ENCODE results near the gene MCRS1.
A peak's percentile ranks its signal among the peaks of the same experiment; 100 is the strongest.

The MCRS1 gene

DNA sequence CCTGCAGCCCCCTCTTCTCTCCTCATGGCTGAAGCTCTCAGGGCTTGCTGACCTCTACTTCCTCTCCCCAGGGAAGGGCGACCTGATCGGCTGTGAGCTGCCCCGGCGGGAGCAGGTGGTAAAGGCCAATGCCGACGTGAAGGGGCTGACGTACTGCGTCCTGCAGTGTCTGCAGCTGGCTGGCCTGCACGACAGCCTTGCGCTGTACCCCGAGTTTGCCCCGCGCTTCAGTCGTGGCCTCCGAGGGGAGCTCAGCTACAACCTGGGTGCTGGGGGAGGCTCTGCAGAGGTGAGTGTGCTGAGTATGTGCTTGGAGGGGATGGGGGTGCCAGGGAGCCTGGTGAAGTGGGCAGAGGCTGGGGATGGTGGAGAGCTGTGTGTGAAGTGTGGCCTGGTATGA is 13.7 kb downstream of the MCRS1 start:
- TF ChIP-seq, protein P1, sequence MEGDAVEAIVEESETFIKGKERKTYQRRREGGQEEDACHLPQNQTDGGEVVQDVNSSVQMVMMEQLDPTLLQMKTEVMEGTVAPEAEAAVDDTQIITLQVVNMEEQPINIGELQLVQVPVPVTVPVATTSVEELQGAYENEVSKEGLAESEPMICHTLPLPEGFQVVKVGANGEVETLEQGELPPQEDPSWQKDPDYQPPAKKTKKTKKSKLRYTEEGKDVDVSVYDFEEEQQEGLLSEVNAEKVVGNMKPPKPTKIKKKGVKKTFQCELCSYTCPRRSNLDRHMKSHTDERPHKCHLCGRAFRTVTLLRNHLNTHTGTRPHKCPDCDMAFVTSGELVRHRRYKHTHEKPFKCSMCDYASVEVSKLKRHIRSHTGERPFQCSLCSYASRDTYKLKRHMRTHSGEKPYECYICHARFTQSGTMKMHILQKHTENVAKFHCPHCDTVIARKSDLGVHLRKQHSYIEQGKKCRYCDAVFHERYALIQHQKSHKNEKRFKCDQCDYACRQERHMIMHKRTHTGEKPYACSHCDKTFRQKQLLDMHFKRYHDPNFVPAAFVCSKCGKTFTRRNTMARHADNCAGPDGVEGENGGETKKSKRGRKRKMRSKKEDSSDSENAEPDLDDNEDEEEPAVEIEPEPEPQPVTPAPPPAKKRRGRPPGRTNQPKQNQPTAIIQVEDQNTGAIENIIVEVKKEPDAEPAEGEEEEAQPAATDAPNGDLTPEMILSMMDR (IDR thresholded peaks at IDR 0.05; ENCODE audit: low read length, missing control alignments) = no peak
- no peak overlapping the region for H3K4me3 ChIP-seq (replicated peaks; ENCODE audit: low read depth, low read length)
- DNase-seq (ENCODE audit: low read depth) = no peak

DNA sequence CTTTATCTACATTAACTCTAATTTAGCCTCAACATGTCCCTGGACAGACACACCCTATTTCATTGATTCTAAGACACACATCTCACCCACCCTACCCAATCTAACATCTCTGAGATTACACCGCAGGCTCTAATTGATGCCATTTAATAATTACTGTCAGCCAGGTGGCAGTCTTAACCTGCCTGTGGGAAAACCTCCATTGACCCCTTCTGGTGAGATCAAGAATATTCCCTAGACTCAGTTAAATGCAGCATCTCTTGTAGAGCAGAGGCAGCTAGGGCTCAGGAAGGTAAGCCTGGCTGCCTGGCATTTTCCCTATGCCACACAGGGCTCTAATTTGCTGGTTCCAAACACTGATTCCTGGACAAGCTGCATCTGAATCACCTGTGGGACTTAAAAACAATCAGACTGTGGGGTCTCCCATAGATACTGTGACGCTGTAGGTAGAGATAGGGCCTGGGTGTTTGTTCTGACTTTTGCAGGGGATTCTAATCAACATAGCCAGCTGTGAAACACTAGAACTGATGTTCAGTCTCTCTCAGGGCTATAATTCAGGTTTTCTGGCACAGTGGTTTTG is 14.3 kb downstream of the MCRS1 start:
- TF ChIP-seq, protein P1 (IDR thresholded peaks at IDR 0.05; ENCODE audit: low read length, missing control alignments) = peak; percentile 45
- DNase-seq (ENCODE audit: low read depth) = peak; percentile 22
- no peak overlapping the region for H3K4me3 ChIP-seq (replicated peaks; ENCODE audit: low read depth, low read length)

DNA sequence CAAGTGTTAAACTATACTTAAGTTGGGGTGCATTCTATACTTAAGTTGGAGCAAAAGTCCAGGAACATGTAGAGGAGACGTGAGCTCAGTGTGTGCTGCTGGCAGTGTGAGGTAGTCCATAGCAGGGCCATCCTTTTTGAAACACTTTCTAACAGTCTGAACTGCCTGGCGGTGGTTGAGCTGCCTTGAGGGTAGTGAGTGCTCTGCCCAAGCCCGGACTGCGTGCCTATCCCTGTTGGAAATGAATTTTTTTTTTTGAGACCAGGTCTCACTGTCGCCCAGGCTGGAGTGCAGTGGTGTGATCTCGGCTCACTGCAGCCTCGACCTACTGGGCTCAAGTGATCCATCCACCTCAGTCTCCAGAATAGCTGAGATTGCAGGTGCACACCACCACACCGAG is 15.0 kb downstream of the MCRS1 start:
- no peak for DNase-seq (ENCODE audit: low read depth)
- no peak overlapping the region for H3K4me3 ChIP-seq (replicated peaks; ENCODE audit: low read depth, low read length)
- TF ChIP-seq, protein P1 (IDR thresholded peaks at IDR 0.05; ENCODE audit: low read length, missing control alignments) = no peak

DNA sequence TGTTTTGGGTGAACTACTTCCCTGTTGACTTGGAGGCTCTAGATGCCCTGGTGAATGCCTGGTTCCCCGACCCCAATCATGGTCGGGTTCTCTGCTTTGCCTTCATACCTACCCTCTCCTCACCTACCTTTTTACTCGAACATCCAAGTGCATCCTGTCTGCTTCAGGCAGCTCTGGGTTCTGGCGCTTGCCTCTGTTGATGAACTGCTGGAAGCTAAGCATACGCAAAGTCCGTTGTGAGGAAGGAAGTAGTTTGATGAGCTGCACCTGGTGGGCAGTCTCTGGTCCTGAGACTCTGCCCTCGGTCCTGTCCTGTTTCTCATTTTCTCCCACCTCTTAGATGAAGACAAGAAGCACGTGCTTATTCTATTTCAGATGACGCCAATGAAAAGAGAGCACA is 15.5 kb downstream of the MCRS1 start:
- no peak overlapping the region for H3K4me3 ChIP-seq (replicated peaks; ENCODE audit: low read depth, low read length)
- TF ChIP-seq, protein P1 (IDR thresholded peaks at IDR 0.05; ENCODE audit: low read length, missing control alignments) = no peak
- DNase-seq (ENCODE audit: low read depth) = no peak

DNA sequence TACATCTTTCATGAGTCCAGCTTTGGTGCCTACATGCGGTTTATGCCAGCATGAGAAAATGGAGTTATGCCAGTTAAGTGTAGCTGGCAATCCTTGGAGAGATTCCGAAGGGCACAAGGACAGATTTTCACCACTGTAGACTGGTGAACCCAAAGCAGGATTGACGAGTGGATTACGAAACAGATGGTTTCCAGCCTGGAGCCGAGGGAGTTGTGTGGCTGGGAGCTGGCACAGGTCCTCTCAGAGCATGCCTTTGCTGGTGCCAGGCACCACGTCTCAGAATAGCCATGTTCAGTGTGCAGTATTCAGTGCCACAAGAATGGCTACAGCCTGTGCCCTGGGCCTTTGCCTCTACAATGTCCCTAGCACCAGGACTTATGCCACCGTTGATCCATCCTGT is 15.9 kb downstream of the MCRS1 start:
- DNase-seq (ENCODE audit: low read depth) = peak; percentile 22
- no peak overlapping the region for H3K4me3 ChIP-seq (replicated peaks; ENCODE audit: low read depth, low read length)
- TF ChIP-seq, protein P1 (IDR thresholded peaks at IDR 0.05; ENCODE audit: low read length, missing control alignments) = no peak

DNA sequence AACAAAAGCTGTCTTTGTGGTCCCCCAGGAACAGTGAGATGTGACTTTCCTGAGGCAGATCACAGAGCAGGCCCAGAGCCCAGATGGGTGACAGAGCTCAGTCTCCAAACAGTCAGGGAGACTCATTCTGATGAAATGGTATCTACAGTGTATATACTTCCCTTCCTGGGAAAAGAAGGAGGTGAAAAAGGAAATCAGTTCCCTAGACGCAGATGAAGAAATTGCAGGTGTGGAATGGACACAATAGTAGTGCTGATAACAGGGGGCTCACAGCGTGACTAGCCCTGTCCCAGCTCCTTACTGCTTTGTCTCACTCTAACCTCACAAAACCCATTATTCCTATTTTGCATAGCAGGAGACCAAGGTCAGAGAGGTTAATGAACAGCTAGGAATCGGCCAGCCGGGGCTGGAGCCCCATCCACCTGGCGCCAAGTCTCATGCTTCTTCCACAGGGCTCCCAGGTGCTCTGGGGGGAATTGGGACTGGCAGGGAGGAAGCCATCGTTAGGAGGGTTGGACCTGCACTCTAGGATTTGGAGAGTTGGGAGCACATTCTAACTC is 17.2 kb downstream of the MCRS1 start:
- DNase-seq (ENCODE audit: low read depth) = no peak
- TF ChIP-seq, protein P1 (IDR thresholded peaks at IDR 0.05; ENCODE audit: low read length, missing control alignments) = no peak
- no peak overlapping the region for H3K4me3 ChIP-seq (replicated peaks; ENCODE audit: low read depth, low read length)
